Measurements from ENCODE around the gene ASXL1. TPM values are rescaled to one million over a fixed set of nuclear protein-coding genes. Genes with fewer than 3 reads are reported as not detected.

The ASXL1 gene
- total RNA-seq (100 to 1,000 TPM; 126 to 127 TPM), polyA plus RNA-seq (10 to 100 TPM in 1 of 2 donors, 1 to 10 TPM in 1; 8.8 to 20.1 TPM)

DNA sequence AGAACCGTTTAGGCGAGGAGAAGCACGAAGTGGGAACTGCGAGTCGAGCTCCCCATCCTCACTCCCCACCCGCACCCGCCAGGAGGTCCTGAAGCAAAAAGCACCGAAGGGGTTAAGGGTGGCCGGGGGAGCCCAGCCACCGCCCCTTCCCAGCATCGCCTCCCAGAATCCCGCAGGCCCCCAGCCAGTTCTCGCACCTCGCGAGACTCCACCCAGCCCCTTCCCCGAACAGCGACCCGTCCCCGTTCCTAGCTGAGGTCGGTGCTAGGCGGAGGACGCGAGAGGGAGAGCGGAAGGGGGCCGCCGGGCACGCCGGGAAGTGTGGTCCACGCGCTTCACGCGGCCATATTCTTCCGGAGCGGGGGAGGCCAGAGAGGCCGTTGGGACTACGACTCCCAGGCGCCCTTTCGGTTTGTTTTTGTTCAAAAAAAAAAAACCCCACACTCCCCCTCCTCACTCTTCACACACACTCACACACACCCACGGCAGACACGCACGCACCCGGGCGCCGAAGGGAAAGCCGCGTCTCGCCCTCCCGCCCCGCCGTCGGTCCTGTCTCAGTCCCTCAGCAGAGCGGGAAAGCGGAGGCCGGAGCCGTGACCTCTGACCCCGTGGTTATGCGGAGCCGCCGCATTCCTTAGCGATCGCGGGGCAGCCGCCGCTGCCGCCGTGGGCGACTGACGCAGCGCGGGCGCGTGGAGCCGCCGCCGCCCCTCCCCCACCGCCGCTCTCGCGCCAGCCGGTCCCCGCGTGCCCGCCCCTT, at the start of gene ASXL1:
Gene ASXL1, plus strand, starts transcription at position 463 of the 763 bp plus-strand sequence. CDS start 445 bp downstream, outside the sequence.
- peaks cover 0 to 19% of the 10 kb centered on the region in 2 donors for H3K36me3 Mint-ChIP-seq
- intact Hi-C loops (cut with micrococcal nuclease): loop anchor here (1.0 to 2.0 kb wide), 5 partner anchors 23 to 461 kb away; partner anchors contain the start of genes KIF3B, MAPRE1 and TM9SF4
- H3K27me3 ChIP-seq (ENCODE audit: insufficient read depth, low read length): no peaks in the 10 kb centered on the region
- H3K27ac Mint-ChIP-seq: peak within 1 kb of the TSS; percentile 98 to 99 (median 99)
- H3K4me1 ChIP-seq (ENCODE audit: insufficient read depth, low read length): peaks cover 42% of the 10 kb centered on the region
- ChIA-PET POLR2A (ENCODE audit: partially characterized antibody) (interaction anchor here (0.6 to 3.9 kb wide), 21 partner anchors 9 to 757 kb away, joined by 3 to 44 read pairs (median 5); partner anchors contain the start of gene TM9SF4), CTCF (ENCODE audit: partially characterized antibody) (interaction anchor here (0.5 to 1.6 kb wide), 3 partner anchors 73 to 178 kb away, joined by 3 read pairs; partner anchors contain the start of gene KIF3B)
- peaks cover 27 to 53% (median 39%) of the 10 kb centered on the region in 4 donors for H3K4me1 Mint-ChIP-seq
- no peaks in the 10 kb centered on the region for H3K36me3 ChIP-seq (ENCODE audit: insufficient read depth, low read length)
- peak within 1 kb of the TSS; percentile 77 to 85 for H3K4me3 ChIP-seq (ENCODE audit: low read length in 2 of 2)
- H3K9me3 Mint-ChIP-seq: peaks cover 0 to 3% (median 0%) of the 10 kb centered on the region in 8 donors
- H3K27me3 Mint-ChIP-seq: no peaks in the 10 kb centered on the region
- DNase-seq: peak; percentile 92 to 95 (median 94)
- H3K4me3 Mint-ChIP-seq: peak within 1 kb of the TSS; percentile 91 to 98 (median 97)
- H3K27ac ChIP-seq (ENCODE audit: low read depth, low read length): peak within 1 kb of the TSS; percentile 92
- no peaks in the 10 kb centered on the region for H3K9me3 ChIP-seq (ENCODE audit: control insufficient read depth in 1 of 2, low read length in 2 of 2)

- peaks cover 46 to 57% of the 10 kb centered on the region in 2 donors for H3K36me3 Mint-ChIP-seq
- H3K36me3 ChIP-seq (ENCODE audit: insufficient read depth, low read length): peaks cover 12% of the 10 kb centered on the region
- no peak overlapping the region for H3K27ac ChIP-seq (ENCODE audit: low read depth, low read length)
These were observed 45.3 kb upstream of the ASXL1 start for GRCh38 chr20:32312718-32313424.

GRCh38 chr20:32314768-32315167, 43.4 kb upstream of the ASXL1 start:
- H3K9me3 ChIP-seq (ENCODE audit: control insufficient read depth in 1 of 2, low read length in 2 of 2): no peaks in the 10 kb centered on the region
- Mint-ChIP-seq H3K27me3 (no peaks in the 10 kb centered on the region), H3K27ac (peak overlapping the region; percentile 6 to 87 (median 66)), H3K36me3 (peaks cover 49 to 59% of the 10 kb centered on the region in 2 donors), H3K9me3 (no peaks in the 10 kb centered on the region), H3K4me3 (no peak overlapping the region), H3K4me1 (peaks cover 4 to 12% (median 7%) of the 10 kb centered on the region in 4 donors)
- ChIA-PET CTCF (ENCODE audit: partially characterized antibody) (no interaction called here), POLR2A (ENCODE audit: partially characterized antibody) (no interaction called here)
- no peaks in the 10 kb centered on the region for H3K4me1 ChIP-seq (ENCODE audit: insufficient read depth, low read length)
- no peak overlapping the region for H3K4me3 ChIP-seq (ENCODE audit: low read length in 2 of 2)
- H3K27ac ChIP-seq (ENCODE audit: low read depth, low read length): no peak overlapping the region
- DNase-seq: no peak
- intact Hi-C loops (cut with micrococcal nuclease): no loop called here
- peaks cover 10% of the 10 kb centered on the region for H3K36me3 ChIP-seq (ENCODE audit: insufficient read depth, low read length)
- H3K27me3 ChIP-seq (ENCODE audit: insufficient read depth, low read length): no peaks in the 10 kb centered on the region

More at GRCh38 chr20:32312718-32313424, 45.3 kb upstream of the ASXL1 start:
- H3K27ac Mint-ChIP-seq: peak overlapping the region in 1 of 7 donors; percentile 77
- DNase-seq: no peak
- intact Hi-C loops (cut with micrococcal nuclease): no loop called here
- no peaks in the 10 kb centered on the region for H3K9me3 Mint-ChIP-seq
- Histone ChIP-seq H3K27me3 (ENCODE audit: insufficient read depth, low read length) (no peaks in the 10 kb centered on the region), H3K4me3 (ENCODE audit: low read length in 2 of 2) (no peak overlapping the region), H3K4me1 (ENCODE audit: insufficient read depth, low read length) (no peaks in the 10 kb centered on the region), H3K9me3 (ENCODE audit: control insufficient read depth in 1 of 2, low read length in 2 of 2) (no peaks in the 10 kb centered on the region)
- CTCF ChIA-PET (ENCODE audit: partially characterized antibody): no interaction called here
- H3K27me3 Mint-ChIP-seq: no peaks in the 10 kb centered on the region
- peaks cover 4 to 12% (median 7%) of the 10 kb centered on the region in 4 donors for H3K4me1 Mint-ChIP-seq
- POLR2A ChIA-PET (ENCODE audit: partially characterized antibody): no interaction called here
- no peak overlapping the region for H3K4me3 Mint-ChIP-seq

DNA sequence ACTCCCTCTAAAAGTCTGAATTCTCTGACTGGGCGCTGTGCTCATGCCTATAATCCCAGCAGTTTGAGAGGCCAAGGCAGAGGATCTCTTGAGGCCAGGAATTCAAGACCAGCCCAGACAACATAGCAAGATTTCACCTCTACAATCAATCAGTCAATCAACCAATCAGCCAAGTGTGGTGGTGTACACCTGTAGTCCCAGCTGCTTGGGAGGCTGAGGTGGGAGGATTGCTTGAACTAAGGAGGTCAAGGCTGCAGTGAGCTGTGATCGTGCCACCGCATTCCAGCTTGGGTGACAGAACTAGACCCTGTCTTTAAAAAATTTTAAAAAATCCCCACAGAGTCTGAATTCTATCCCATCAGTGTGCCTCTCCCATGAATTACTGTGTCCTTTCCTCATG, 42.7 kb upstream of the ASXL1 start:
- Mint-ChIP-seq H3K27me3 (no peaks in the 10 kb centered on the region), H3K4me3 (no peak overlapping the region), H3K36me3 (peaks cover 44 to 56% of the 10 kb centered on the region in 2 donors), H3K9me3 (no peaks in the 10 kb centered on the region), H3K27ac (peak overlapping the region in 3 of 7 donors; percentile 10 to 86 (median 84)), H3K4me1 (peaks cover 4 to 12% (median 7%) of the 10 kb centered on the region in 4 donors)
- no peaks in the 10 kb centered on the region for H3K9me3 ChIP-seq (ENCODE audit: control insufficient read depth in 1 of 2, low read length in 2 of 2)
- no peaks in the 10 kb centered on the region for H3K4me1 ChIP-seq (ENCODE audit: insufficient read depth, low read length)
- no peak overlapping the region for H3K27ac ChIP-seq (ENCODE audit: low read depth, low read length)
- H3K27me3 ChIP-seq (ENCODE audit: insufficient read depth, low read length): no peaks in the 10 kb centered on the region
- ChIA-PET POLR2A (ENCODE audit: partially characterized antibody) (no interaction called here), CTCF (ENCODE audit: partially characterized antibody) (interaction anchor here (0.9 kb wide), 1 partner anchor 59 kb away, joined by 6 read pairs; no protein-coding TSS in a partner anchor)
- intact Hi-C loops (cut with micrococcal nuclease): no loop called here
- no peak overlapping the region for H3K4me3 ChIP-seq (ENCODE audit: low read length in 2 of 2)
- DNase-seq: no peak
- H3K36me3 ChIP-seq (ENCODE audit: insufficient read depth, low read length): peaks cover 4% of the 10 kb centered on the region

- Histone ChIP-seq H3K27ac (ENCODE audit: low read depth, low read length) (no peak overlapping the region), H3K27me3 (ENCODE audit: insufficient read depth, low read length) (no peaks in the 10 kb centered on the region), H3K36me3 (ENCODE audit: insufficient read depth, low read length) (no peaks in the 10 kb centered on the region), H3K9me3 (ENCODE audit: control insufficient read depth in 1 of 2, low read length in 2 of 2) (no peaks in the 10 kb centered on the region), H3K4me3 (ENCODE audit: low read length in 2 of 2) (no peak overlapping the region), H3K4me1 (ENCODE audit: insufficient read depth, low read length) (no peaks in the 10 kb centered on the region)
- H3K4me1 Mint-ChIP-seq: peaks cover 2 to 12% (median 7%) of the 10 kb centered on the region in 4 donors
- ChIA-PET POLR2A (ENCODE audit: partially characterized antibody) (no interaction called here), CTCF (ENCODE audit: partially characterized antibody) (interaction anchor here (0.9 kb wide), 1 partner anchor 59 kb away, joined by 6 read pairs; no protein-coding TSS in a partner anchor)
- intact Hi-C loops (cut with micrococcal nuclease): no loop called here
- H3K27me3 Mint-ChIP-seq: no peaks in the 10 kb centered on the region
- H3K36me3 Mint-ChIP-seq: peaks cover 44 to 56% of the 10 kb centered on the region in 2 donors
- H3K9me3 Mint-ChIP-seq: no peaks in the 10 kb centered on the region
- DNase-seq: no peak
- H3K4me3 Mint-ChIP-seq: no peak overlapping the region
- H3K27ac Mint-ChIP-seq: peak overlapping the region in 4 of 7 donors; percentile 42 to 63 (median 50)
These were observed 42.2 kb upstream of the ASXL1 start for GRCh38 chr20:32315891-32316290.

GRCh38 chr20:32316667-32317066, 41.5 kb upstream of the ASXL1 start:
- no peak overlapping the region for H3K4me3 Mint-ChIP-seq
- H3K36me3 Mint-ChIP-seq: peaks cover 43 to 57% of the 10 kb centered on the region in 2 donors
- no peaks in the 10 kb centered on the region for H3K36me3 ChIP-seq (ENCODE audit: insufficient read depth, low read length)
- intact Hi-C loops (cut with micrococcal nuclease): no loop called here
- H3K27ac ChIP-seq (ENCODE audit: low read depth, low read length): no peak overlapping the region
- H3K4me1 Mint-ChIP-seq: peaks cover 2 to 12% (median 8%) of the 10 kb centered on the region in 4 donors
- no peaks in the 10 kb centered on the region for H3K27me3 Mint-ChIP-seq
- no peak for DNase-seq
- no peak overlapping the region for H3K4me3 ChIP-seq (ENCODE audit: low read length in 2 of 2)
- no peaks in the 10 kb centered on the region for H3K4me1 ChIP-seq (ENCODE audit: insufficient read depth, low read length)
- H3K27ac Mint-ChIP-seq: peak overlapping the region in 4 of 7 donors; percentile 23 to 63 (median 48)
- CTCF ChIA-PET (ENCODE audit: partially characterized antibody): no interaction called here
- H3K9me3 Mint-ChIP-seq: no peaks in the 10 kb centered on the region
- H3K27me3 ChIP-seq (ENCODE audit: insufficient read depth, low read length): no peaks in the 10 kb centered on the region
- POLR2A ChIA-PET (ENCODE audit: partially characterized antibody): interaction anchor here (0.6 kb wide), 1 partner anchor 47 kb away, joined by 3 read pairs; no protein-coding TSS in a partner anchor
- H3K9me3 ChIP-seq (ENCODE audit: control insufficient read depth in 1 of 2, low read length in 2 of 2): no peaks in the 10 kb centered on the region

DNA sequence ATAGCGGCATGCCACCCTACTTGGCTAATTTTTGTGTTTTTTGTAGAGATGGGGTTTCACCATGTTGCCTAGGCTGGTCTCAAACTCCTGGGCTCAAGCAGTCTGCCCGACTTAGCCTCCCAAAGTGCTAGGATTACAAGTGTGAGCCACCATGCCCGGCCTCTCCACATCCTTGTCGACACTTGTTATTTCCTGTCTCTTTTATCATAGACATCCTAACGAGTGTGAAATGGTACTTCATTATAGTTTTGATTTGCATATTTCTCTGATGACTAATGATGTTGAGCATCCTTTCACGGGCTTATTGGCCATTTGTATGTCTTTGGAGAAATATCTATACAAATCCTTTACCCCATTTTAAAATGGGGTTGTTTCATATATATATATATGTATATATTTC, 39.0 kb upstream of the ASXL1 start:
- ChIA-PET POLR2A (ENCODE audit: partially characterized antibody) (no interaction called here), CTCF (ENCODE audit: partially characterized antibody) (no interaction called here)
- Histone ChIP-seq H3K4me3 (ENCODE audit: low read length in 2 of 2) (no peak overlapping the region), H3K9me3 (ENCODE audit: control insufficient read depth in 1 of 2, low read length in 2 of 2) (no peaks in the 10 kb centered on the region), H3K36me3 (ENCODE audit: insufficient read depth, low read length) (no peaks in the 10 kb centered on the region), H3K4me1 (ENCODE audit: insufficient read depth, low read length) (no peaks in the 10 kb centered on the region), H3K27ac (ENCODE audit: low read depth, low read length) (no peak overlapping the region), H3K27me3 (ENCODE audit: insufficient read depth, low read length) (no peaks in the 10 kb centered on the region)
- no peaks in the 10 kb centered on the region for H3K9me3 Mint-ChIP-seq
- peak overlapping the region in 4 of 7 donors; percentile 32 to 77 (median 58) for H3K27ac Mint-ChIP-seq
- H3K4me1 Mint-ChIP-seq: peaks cover 2 to 8% (median 5%) of the 10 kb centered on the region in 4 donors
- no peak for DNase-seq
- H3K36me3 Mint-ChIP-seq: peaks cover 33 to 47% of the 10 kb centered on the region in 2 donors
- intact Hi-C loops (cut with micrococcal nuclease): no loop called here
- H3K4me3 Mint-ChIP-seq: no peak overlapping the region
- H3K27me3 Mint-ChIP-seq: no peaks in the 10 kb centered on the region

Measured in CD4-positive, alpha-beta memory T cell (primary cell).